NB4 (cell line): ENCODE data around the gene LSAMP.

Experiments used
- MAX ChIP-seq: IDR thresholded peaks from 2 replicates; pipeline ENCODE4 v1.6.1; 2011; ENCODE audit warnings: low read depth, low read length
- TF ChIP-seq, protein P1 (sequence below): IDR thresholded peaks from one replicate; pipeline ENCODE4 v1.5.1; 2012; ENCODE audit warnings: low read depth, low read length

- no peak for TF ChIP-seq MAX
- TF ChIP-seq, protein P1, sequence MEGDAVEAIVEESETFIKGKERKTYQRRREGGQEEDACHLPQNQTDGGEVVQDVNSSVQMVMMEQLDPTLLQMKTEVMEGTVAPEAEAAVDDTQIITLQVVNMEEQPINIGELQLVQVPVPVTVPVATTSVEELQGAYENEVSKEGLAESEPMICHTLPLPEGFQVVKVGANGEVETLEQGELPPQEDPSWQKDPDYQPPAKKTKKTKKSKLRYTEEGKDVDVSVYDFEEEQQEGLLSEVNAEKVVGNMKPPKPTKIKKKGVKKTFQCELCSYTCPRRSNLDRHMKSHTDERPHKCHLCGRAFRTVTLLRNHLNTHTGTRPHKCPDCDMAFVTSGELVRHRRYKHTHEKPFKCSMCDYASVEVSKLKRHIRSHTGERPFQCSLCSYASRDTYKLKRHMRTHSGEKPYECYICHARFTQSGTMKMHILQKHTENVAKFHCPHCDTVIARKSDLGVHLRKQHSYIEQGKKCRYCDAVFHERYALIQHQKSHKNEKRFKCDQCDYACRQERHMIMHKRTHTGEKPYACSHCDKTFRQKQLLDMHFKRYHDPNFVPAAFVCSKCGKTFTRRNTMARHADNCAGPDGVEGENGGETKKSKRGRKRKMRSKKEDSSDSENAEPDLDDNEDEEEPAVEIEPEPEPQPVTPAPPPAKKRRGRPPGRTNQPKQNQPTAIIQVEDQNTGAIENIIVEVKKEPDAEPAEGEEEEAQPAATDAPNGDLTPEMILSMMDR: no peak
Measured at GRCh38 chr3:115975353-115975752, 469.9 kb downstream of the LSAMP start.
